ENCODE data around the gene ZSCAN21. TPM values are rescaled to one million over a fixed set of nuclear protein-coding genes. Genes with fewer than 3 reads are reported as not detected.

The ZSCAN21 gene
- total RNA-seq, 2 experiments from 2014 or later: 6.2 to 6.4 TPM

DNA sequence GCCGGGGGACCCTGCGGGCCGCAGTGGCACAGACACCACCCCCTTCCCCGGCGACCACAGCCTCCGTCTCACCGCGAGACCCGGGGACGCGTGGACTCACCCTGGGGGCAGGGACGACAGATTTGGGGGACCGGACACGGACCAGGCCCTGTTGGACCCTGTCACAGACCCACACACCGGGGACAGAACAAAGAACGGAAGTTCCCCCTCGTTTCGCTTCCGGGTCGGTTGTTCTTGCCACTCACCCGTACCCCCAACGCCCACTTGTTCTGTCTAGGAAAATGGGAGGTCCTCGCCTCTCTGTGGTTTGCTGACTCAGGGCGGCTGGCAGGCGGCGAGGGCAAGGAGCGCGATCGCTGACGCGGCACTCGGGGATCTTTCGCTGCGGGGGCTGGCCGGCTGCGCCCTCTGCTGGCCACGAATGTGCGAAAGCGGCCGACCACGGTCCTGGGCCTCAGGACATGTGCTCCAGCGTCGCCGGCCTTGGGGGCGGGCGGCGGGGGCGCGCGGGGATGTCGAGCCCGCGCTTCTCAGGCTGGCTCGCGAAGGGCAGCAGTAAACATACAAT is 32.0 kb downstream of the ZSCAN21 start, which contains the start of gene ZNF3:
ZNF3 (minus strand) TSS at position 189 of the 568 bp plus-strand sequence. CDS start 4,366 bp downstream, outside the sequence.
- H3K36me3 Mint-ChIP-seq (ENCODE audit: low read depth): peaks cover 13% of the 10 kb centered on the region
- CTCF ChIA-PET: interaction anchor here (0.7 to 1.2 kb wide), 5 partner anchors 11 to 168 kb away, joined by 3 to 9 read pairs (median 4); no protein-coding TSS in a partner anchor

DNA sequence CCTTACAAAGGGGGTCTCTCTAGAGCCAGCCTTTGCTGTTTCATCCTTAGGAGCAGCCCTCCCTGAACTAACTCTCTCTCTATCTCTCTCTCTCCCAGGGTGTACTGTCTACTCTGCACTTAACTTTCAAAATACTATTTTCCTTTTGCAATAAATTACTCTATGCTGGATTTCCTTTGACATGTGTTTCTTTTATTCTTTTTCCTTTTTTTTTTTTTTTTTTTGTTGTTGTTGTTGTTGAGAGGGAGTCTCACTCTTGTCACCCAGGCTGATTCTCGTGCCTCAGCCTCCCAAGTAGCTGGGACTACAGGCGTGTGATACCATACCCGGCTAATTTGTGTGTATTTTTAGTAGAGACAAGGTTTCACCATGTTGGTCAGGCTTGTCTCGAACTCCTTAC is 33.4 kb downstream of the ZSCAN21 start:
- Mint-ChIP-seq H3K27ac (peak overlapping the region; percentile 86), H3K4me1 (ENCODE audit: low read depth) (peaks cover 34% of the 10 kb centered on the region), H3K27me3 (ENCODE audit: low read depth) (no peaks in the 10 kb centered on the region), H3K9me3 (no peaks in the 10 kb centered on the region), H3K36me3 (ENCODE audit: low read depth) (peaks cover 8% of the 10 kb centered on the region), H3K4me3 (peak overlapping the region; percentile 88)
- CTCF ChIA-PET: interaction anchor here (0.6 to 1.2 kb wide), 14 partner anchors 10 to 174 kb away, joined by 3 to 9 read pairs (median 4); no protein-coding TSS in a partner anchor
- intact Hi-C loops (cut with micrococcal nuclease): loop anchor here (1.0 to 5.0 kb wide), 4 partner anchors 48 to 707 kb away; partner anchors contain the start of genes BUD31, MEPCE, PDAP1 and ZCWPW1
- DNase-seq: no peak

More for the DNA sequence above, 32.0 kb downstream of the ZSCAN21 start, which contains the start of gene ZNF3:
- no peaks in the 10 kb centered on the region for H3K9me3 Mint-ChIP-seq
- DNase-seq: peak; percentile 99
- intact Hi-C loops (cut with micrococcal nuclease): loop anchor here (1.0 to 5.0 kb wide), 12 partner anchors 20 to 705 kb away; partner anchors contain the start of genes AP4M1, BUD31, MBLAC1 and MCM7
- no peaks in the 10 kb centered on the region for H3K27me3 Mint-ChIP-seq (ENCODE audit: low read depth)
- H3K27ac Mint-ChIP-seq: peak within 1 kb of the TSS; percentile 86
- H3K4me1 Mint-ChIP-seq (ENCODE audit: low read depth): peaks cover 29% of the 10 kb centered on the region
- peak within 1 kb of the TSS; percentile 88 for H3K4me3 Mint-ChIP-seq

DNA sequence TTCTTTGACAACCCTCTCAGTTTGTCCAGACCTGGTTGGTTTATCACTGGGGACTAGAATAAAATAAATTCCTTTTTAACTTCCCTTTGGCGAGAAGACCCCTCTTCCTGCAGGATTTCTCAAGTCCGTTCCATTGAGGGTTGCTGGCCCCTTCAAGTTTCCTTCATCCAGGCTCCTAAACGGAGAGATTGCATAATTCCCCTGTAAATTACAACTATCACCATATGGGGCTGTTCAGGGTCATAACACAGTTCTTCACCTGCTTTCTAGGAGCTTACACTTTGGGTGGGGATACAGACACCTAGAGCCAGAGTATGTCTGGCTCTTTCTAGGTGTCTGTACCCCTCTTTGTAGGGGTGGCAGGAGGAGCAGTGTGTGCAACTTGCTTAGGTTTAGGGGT is 35.9 kb downstream of the ZSCAN21 start:
- H3K36me3 Mint-ChIP-seq (ENCODE audit: low read depth): peaks cover 5% of the 10 kb centered on the region
- H3K27ac Mint-ChIP-seq: no peak overlapping the region
- intact Hi-C loops (cut with micrococcal nuclease): no loop called here
- no peak overlapping the region for H3K4me3 Mint-ChIP-seq
- DNase-seq: no peak
- no peaks in the 10 kb centered on the region for H3K9me3 Mint-ChIP-seq
- CTCF ChIA-PET: interaction anchor here (1.6 kb wide), 1 partner anchor 95 kb away, joined by 4 read pairs; no protein-coding TSS in a partner anchor
- peaks cover 31% of the 10 kb centered on the region for H3K4me1 Mint-ChIP-seq (ENCODE audit: low read depth)
- no peaks in the 10 kb centered on the region for H3K27me3 Mint-ChIP-seq (ENCODE audit: low read depth)

DNA sequence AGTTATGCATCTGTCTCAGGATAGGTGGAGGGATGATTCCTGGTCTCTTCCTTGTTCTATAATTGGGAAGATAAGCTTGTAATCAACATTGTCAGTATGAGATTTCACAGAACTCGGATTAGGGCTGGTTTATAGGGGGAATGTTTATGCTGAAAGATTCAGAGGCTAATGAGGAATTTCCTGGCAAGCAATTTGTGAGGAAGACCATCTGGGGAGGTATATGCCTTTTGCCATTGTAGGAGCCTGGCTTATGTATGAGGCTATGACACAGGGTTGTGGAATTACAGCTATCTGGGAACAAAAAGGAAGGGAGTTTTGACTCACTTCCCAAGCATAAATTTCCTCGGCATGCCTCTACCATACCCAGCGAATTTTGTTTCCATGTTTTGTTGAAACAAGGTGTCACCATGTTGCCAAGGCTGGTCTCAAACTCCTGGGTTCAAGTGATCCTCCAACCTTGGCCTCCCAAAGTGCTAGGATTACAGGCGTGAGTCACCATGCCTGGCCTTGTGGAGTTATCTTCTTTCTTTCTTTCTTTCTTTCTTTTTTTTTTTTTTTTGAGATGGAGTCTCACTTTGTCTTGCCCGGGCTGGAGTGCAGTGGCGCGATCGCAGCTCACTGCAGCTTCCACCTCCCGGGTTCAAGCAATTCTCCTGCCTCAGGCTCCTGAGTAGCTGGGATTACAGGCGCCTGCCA is 37.6 kb downstream of the ZSCAN21 start:
- DNase-seq: no peak
- peak overlapping the region; percentile 13 for H3K4me3 Mint-ChIP-seq
- peaks cover 38% of the 10 kb centered on the region for H3K4me1 Mint-ChIP-seq (ENCODE audit: low read depth)
- H3K27me3 Mint-ChIP-seq (ENCODE audit: low read depth): no peaks in the 10 kb centered on the region
- H3K36me3 Mint-ChIP-seq (ENCODE audit: low read depth): peaks cover 15% of the 10 kb centered on the region
- peak overlapping the region; percentile 2 for H3K27ac Mint-ChIP-seq
- intact Hi-C loops (cut with micrococcal nuclease): no loop called here
- no peaks in the 10 kb centered on the region for H3K9me3 Mint-ChIP-seq
- CTCF ChIA-PET: no interaction called here

DNA sequence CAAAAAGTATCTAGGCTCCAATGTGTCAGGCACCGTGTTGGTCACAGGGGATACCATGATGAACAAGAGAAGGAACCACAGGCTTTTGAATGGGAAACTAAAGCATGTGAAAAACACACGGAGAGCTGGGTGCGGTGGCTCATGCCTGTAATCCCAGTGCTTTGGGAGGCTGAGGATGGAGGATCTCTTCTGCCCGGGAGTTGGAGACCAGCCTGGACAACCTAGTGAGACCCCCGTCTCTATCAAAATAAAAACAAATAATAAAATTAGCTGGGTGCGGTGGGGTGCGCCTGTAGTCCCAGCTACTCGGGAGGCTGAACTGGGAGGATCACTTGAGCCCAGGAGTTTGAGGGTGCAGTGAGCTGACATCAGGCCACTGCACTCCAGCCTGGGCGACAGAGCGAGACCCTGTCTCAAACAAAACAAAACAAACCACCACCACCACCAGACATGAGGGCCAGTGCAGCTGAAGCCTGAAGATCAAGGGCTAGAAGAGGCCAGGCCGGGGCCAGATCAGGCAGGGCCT is 38.6 kb downstream of the ZSCAN21 start:
- Mint-ChIP-seq H3K27ac (peak overlapping the region; percentile 90), H3K9me3 (no peaks in the 10 kb centered on the region), H3K36me3 (ENCODE audit: low read depth) (peaks cover 24% of the 10 kb centered on the region), H3K4me1 (ENCODE audit: low read depth) (peaks cover 36% of the 10 kb centered on the region), H3K4me3 (peak overlapping the region; percentile 88), H3K27me3 (ENCODE audit: low read depth) (no peaks in the 10 kb centered on the region)
- DNase-seq: no peak
- intact Hi-C loops (cut with micrococcal nuclease): no loop called here
- CTCF ChIA-PET: interaction anchor here (1.0 kb wide), 1 partner anchor 41 kb away, joined by 3 read pairs; no protein-coding TSS in a partner anchor

DNA sequence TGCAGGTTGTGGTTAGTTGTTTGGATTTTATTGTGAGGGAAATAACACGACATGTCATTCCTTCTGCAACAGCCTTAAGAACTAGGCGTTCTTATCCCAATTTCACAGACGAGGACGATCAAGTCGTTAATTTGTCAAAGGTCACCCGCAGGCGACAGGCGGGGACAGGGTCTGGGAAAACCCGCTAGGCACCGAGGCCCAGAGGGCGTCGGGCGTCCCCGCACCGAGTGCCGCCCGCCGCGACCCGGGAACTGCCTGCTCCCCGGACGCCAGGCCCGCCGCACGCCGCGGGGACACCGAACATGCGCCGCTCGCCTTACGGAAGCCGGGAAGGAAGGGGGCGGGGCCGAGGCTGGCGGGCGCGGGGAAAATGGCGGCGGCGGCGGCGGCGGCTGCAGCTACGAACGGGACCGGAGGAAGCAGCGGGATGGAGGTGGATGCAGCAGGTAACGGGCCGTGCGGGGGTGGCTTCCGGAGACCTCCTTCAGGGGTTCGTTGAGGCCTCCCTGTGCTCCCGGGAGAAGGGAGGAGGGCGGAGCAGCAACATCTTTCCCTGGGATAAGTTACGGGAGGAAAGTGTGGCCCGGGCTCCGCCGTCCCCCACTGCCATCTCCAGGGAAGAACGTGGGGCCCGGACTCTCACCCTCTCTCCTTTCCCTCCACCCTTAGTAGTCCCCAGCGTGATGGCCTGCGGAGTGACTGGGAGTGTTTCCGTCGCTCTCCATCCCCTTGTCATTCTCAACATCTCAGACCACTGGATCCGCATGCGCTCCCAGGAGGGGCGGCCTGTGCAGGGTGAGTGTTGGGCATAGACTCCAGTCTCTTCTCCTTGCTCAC is 39.3 kb downstream of the ZSCAN21 start, which contains the start of gene COPS6:
COPS6 (plus strand) TSS at position 349 of the 837 bp plus-strand sequence; CDS start at position 371, 22 bp downstream.
- Mint-ChIP-seq H3K27ac (peak within 1 kb of the TSS; percentile 90), H3K4me3 (peak within 1 kb of the TSS; percentile 88), H3K27me3 (ENCODE audit: low read depth) (no peaks in the 10 kb centered on the region), H3K36me3 (ENCODE audit: low read depth) (peaks cover 31% of the 10 kb centered on the region), H3K9me3 (no peaks in the 10 kb centered on the region), H3K4me1 (ENCODE audit: low read depth) (peaks cover 36% of the 10 kb centered on the region)
- CTCF ChIA-PET: interaction anchor here (1.0 kb wide), 1 partner anchor 41 kb away, joined by 3 read pairs; no protein-coding TSS in a partner anchor
- peak; percentile 89 for DNase-seq
- intact Hi-C loops (cut with micrococcal nuclease): loop anchor here (1.0 kb wide), 1 partner anchor 12 kb away; the partner anchor contains the start of genes AP4M1 and MCM7

DNA sequence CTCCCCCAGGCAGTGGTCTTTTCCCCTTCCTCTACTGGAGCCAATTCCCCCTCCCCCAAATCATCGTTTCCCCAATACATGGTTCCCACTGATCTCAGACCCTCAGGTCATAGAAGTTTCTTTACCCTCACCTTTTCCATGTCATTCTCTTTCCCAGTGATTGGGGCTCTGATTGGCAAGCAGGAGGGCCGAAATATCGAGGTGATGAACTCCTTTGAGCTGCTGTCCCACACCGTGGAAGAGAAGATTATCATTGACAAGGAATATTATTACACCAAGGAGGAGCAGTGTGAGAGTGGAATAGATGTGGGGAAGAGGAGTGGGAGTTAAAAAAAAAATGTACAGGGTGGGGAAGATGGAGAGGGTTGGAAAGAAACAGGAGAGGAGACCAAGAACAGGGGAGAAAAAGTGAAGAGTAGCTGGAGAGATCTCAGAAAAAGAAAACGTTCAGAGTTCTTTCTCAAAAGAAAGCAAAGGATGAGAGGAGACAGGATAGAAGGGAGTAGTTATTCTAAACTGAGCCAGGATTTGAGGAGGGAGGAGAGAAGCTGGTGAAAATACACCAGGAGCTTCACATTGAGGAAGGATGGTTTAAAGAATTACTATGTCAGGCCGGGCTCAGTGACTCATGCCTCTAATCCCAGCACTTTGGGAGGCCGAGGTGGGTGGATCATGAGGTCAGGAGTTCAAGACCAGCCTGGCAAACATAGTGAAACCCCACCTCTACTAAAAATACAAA is 40.1 kb downstream of the ZSCAN21 start:
- no peak for DNase-seq
- CTCF ChIA-PET: interaction anchor here (0.6 to 1.6 kb wide), 3 partner anchors 10 to 95 kb away, joined by 4 to 5 read pairs (median 4); partner anchors contain the start of genes AP4M1 and MCM7
- H3K4me1 Mint-ChIP-seq (ENCODE audit: low read depth): peaks cover 36% of the 10 kb centered on the region
- H3K4me3 Mint-ChIP-seq: peak overlapping the region; percentile 88
- H3K27me3 Mint-ChIP-seq (ENCODE audit: low read depth): no peaks in the 10 kb centered on the region
- H3K36me3 Mint-ChIP-seq (ENCODE audit: low read depth): peaks cover 38% of the 10 kb centered on the region
- H3K27ac Mint-ChIP-seq: peak overlapping the region; percentile 90
- H3K9me3 Mint-ChIP-seq: no peaks in the 10 kb centered on the region
- intact Hi-C loops (cut with micrococcal nuclease): loop anchor here (1.0 kb wide), 1 partner anchor 12 kb away; the partner anchor contains the start of genes AP4M1 and MCM7

DNA sequence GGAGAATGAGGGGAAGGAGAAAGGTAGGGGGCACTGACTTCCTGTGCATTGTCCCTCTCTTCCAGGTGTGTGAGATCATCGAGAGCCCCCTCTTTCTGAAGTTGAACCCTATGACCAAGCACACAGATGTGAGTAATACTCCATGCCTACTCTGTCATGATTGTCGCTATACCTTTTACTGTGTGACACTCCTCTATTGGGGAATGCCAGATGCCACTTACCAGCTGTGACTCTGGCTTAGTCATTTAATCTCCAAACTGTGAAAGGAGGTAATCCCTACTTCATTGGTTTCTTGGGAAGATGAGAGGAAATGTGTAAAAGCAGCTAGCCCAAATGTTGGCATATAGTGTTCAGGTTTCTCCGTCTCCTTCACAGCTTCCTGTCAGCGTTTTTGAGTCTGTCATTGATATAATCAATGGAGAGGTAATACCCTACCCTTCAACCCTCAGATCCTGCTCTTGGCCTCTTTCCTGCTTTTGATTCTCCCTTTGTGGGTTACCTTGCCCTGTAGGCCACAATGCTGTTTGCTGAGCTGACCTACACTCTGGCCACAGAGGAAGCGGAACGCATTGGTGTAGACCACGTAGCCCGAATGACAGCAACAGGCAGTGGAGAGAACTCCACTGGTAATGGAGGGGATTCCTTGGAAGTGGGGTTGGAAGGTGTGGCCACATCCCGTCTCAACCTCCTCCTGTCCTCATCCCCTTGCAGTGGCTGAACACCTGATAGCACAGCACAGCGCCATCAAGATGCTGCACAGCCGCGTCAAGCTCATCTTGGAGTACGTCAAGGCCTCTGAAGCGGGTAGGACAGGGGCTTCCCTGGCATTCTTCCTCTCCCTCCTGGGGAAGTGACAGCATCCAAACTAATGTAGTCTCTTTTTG is 41.2 kb downstream of the ZSCAN21 start:
- H3K36me3 Mint-ChIP-seq (ENCODE audit: low read depth): peaks cover 49% of the 10 kb centered on the region
- no peak overlapping the region for H3K4me3 Mint-ChIP-seq
- H3K27me3 Mint-ChIP-seq (ENCODE audit: low read depth): no peaks in the 10 kb centered on the region
- DNase-seq: no peak
- peak overlapping the region; percentile 39 for H3K27ac Mint-ChIP-seq
- peaks cover 43% of the 10 kb centered on the region for H3K4me1 Mint-ChIP-seq (ENCODE audit: low read depth)
- CTCF ChIA-PET: interaction anchor here (0.6 to 1.6 kb wide), 4 partner anchors 9 to 42 kb away, joined by 3 to 4 read pairs (median 4); partner anchors contain the start of genes AP4M1 and MCM7
- H3K9me3 Mint-ChIP-seq: no peaks in the 10 kb centered on the region
- intact Hi-C loops (cut with micrococcal nuclease): no loop called here

DNA sequence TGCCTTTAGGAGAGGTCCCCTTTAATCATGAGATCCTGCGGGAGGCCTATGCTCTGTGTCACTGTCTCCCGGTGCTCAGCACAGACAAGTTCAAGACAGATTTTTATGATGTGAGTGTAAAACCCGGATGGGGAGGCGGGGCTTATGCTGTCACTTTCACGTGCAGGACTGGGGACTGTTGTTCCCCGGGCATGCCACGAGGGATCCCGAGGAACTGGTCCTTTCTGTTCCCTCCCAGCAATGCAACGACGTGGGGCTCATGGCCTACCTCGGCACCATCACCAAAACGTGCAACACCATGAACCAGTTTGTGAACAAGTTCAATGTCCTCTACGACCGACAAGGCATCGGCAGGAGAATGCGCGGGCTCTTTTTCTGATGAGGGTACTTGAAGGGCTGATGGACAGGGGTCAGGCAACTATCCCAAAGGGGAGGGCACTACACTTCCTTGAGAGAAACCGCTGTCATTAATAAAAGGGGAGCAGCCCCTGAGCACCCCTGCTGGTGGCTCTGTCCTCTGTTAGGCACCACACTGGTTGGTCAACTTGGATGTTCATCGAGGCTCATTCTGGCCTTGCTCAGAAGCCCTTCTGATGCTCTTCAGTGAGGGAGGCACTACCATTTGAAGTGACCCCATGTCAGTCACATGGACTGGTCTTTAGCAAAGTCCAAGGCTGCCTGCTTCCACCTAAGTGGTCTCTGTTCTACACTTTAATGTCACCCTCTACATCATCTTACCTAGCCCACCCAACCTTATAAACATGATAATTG is 42.0 kb downstream of the ZSCAN21 start:
- H3K27ac Mint-ChIP-seq: peak overlapping the region; percentile 39
- intact Hi-C loops (cut with micrococcal nuclease): no loop called here
- no peak overlapping the region for H3K4me3 Mint-ChIP-seq
- peak; percentile 27 for DNase-seq
- peaks cover 46% of the 10 kb centered on the region for H3K4me1 Mint-ChIP-seq (ENCODE audit: low read depth)
- H3K36me3 Mint-ChIP-seq (ENCODE audit: low read depth): peaks cover 57% of the 10 kb centered on the region
- no peaks in the 10 kb centered on the region for H3K27me3 Mint-ChIP-seq (ENCODE audit: low read depth)
- H3K9me3 Mint-ChIP-seq: no peaks in the 10 kb centered on the region
- CTCF ChIA-PET: interaction anchor here (0.6 to 1.6 kb wide), 4 partner anchors 9 to 538 kb away, joined by 3 to 4 read pairs (median 3); no protein-coding TSS in a partner anchor

DNA sequence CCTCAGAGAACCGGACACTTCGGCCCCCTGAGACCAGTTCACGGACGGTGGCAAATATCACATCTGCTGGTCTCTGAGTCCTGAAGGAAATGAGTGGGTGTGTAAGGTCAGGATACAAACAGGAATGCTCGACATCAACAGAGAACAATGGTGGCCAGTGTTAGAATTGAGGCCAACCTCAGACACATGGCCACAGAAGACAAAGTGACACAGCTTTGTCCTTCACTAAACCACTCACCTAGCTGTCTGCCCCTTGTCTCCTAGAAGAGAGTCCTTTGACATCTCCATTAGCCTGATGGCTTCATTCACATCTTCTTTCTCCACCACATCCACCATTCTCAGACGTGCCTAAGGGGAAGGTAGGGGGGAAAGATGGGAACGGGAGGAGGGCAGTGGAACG is 43.5 kb downstream of the ZSCAN21 start:
- Mint-ChIP-seq H3K4me1 (ENCODE audit: low read depth) (peaks cover 50% of the 10 kb centered on the region), H3K27ac (no peak overlapping the region), H3K9me3 (no peaks in the 10 kb centered on the region), H3K27me3 (ENCODE audit: low read depth) (no peaks in the 10 kb centered on the region), H3K36me3 (ENCODE audit: low read depth) (peaks cover 68% of the 10 kb centered on the region), H3K4me3 (no peak overlapping the region)
- CTCF ChIA-PET: interaction anchor here (1.6 kb wide), 1 partner anchor 11 kb away, joined by 4 read pairs; no protein-coding TSS in a partner anchor
- intact Hi-C loops (cut with micrococcal nuclease): no loop called here
- no peak for DNase-seq

All from activated naive CD4-positive, alpha-beta T cell treated with anti-CD3 and anti-CD28 coated beads for 36 hours (primary cell).